GM18858 (cell line): ENCODE results near the gene DDTL.
"Not testable (repeated sequence)": the region's sequence is repeated elsewhere in the genome, so short reads cannot be mapped to it uniquely, and the experiment has no call there.

Source experiments
- ATAC-seq: cut with Tn5 transposase; IDR thresholded peaks from one replicate; pipeline ENCODE4 v1.9.1; 2021; ENCODE audit not compliant: unreplicated experiment

The DDTL gene

DNA sequence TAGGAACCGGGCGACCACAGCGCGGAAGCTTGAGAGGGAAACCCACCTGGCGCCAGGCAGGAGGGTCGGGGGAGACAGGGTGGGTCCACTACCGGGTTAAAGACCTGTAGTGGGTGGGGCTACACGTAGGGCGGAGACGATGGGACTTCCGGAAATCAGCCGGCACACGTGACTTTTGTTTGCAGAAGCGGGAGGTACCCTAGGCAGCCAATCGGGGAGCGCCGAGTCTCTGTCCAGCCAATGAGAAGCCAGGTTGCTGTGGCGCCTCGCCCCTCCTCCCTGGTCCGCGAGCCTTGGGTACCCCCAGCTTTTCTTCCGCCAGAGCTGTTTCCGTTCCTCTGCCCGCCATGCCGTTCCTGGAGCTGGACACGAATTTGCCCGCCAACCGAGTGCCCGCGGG is at the start of gene DDTL:
TSS of gene DDTL (plus strand) at position 321 of the 400 bp plus-strand sequence. CDS start at position 348, 27 bp downstream.
- peak; percentile 75 for ATAC-seq

DNA sequence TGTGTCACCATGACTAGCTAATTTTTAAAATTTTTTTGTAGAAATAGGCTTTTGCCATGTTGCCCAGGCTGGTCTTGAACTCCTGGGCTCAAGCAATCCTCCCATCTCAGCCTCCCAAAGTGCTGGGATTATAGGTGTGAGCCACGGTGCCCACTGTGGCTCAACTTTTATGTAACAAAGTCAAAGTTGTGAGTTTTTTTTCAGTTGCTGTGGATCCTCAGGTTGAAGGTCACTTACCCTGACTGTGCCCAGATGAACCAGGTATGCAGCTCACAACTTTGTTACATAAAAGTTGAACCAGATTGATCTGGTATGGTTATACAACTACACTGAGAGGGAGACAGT is 46.4 kb upstream of the DDTL start:
- ATAC-seq = not testable (repeated sequence)

DNA sequence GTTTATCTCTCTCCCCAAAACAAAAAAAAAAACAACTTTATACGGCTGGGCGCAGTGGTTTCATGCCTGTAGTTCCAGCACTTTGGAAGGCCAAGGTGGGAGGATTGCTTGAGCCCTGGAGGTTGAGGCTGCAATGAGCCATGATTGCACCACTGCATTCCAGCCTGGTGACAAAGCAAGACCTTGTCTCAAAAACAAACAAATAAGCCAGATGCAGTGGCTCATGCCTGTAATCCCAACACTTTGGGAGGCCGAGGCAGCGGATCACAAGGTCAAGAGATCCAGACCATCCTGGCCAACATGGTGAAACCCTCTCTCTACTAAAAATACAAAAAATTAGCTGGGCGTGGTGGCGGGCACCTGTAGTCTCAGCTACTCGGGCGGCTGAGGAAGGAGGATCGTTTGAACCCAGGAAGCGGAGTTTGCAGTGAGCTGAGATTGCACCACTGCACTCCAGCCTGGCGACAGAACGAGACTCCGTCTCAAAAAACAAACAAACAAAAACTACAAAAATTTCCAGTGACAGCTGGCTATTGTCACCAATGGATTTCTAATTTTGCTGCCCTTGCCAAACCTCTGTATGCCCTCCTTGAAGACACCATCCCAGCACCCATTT is 45.0 kb upstream of the DDTL start:
- not testable (repeated sequence) for ATAC-seq

DNA sequence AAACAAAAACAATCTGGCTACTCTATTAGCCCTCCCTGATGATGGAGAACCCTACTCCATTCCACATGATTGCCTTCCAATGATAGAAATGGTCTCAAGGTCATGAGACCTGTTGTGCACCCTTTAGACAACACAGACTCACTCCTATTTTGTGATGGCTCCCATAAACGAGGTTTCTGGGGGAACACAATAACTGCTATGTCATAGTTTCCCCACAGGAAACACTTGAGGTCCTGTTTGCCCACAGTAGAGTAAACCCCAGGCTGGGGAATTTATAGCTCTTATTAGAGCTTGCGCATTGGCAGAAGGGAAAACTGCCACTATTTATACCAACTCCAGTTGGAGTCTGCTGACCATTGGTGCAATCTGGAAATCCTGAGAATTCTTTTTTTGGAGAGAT is 43.8 kb upstream of the DDTL start:
- ATAC-seq = no peak

DNA sequence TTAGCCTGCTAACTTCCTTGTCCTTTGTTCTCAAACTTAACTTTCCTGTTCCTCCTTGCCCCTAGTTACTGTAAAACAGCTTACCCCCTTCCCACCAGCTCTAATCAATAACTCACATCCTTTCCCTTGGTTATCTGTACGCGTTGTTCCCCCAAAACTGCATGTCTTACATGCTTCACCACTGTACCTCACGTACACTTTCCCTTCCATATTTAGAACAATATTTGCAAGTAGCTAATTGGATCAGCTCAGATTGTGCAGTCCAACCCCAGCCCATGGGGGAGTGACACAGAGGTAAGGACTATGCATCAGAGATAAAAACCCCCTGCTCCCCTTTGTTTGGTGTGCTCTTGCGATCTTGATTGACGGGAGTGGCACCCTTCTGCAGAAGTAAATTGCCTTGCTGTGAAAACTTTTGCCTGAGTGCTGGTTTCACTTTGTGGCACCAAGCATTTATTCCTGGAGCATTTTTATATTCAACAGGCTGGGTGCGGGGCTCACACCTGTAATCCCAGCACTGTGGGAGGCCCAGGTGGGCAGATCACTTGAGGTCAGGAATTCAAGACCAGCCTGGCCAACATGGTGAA is 41.6 kb upstream of the DDTL start:
- no peak for ATAC-seq

DNA sequence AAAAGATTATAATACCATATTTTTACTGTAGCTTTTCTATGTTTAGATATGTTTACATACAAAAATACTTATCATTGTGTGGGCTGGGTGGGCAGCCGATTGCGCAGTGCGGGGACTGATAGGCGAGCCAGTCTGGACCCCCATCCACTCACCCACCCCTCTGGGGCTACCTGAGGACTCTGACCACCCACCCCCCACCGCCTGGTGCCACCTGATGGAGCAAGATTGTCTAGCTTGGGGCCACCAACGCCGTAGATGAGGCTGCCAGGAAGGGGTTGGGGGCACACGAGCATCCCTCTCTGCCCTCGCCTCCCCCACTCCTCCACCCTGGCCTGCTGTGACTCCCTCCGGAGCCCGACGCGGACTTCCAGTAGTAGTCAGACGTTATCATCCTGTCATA is 40.1 kb upstream of the DDTL start:
- ATAC-seq = no peak

DNA sequence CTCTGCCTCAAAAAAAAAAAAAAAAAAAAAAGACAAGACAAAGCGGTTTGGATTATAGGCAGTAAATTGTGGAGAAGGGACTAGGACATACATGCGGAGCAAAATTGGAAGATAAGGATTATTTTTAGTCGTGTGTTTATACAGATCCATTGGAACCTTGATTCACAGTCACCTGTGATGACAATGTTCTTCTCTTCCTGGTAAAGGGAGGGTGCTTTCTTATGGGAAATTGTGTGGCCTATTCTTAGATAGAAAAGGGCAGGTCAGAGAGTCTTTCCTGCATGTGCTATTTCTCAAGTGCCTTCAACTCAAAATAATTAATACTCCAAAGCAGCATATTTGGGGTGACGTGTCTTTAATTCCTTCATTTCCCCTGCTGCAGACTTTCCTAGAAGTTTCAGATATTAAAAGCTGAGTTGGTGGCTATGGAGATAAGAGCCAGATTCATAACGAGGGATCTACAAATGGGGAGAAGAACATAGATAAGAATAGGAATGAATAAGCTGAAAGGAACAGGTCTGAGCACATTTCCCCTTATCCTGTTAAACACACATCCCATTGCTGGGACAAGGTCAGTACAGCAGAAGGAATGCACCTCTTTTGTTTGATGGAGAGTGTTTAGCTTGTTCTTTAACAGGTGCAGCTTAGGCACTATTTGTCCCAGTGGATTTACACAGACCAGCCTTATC is 28.2 kb upstream of the DDTL start:
- no peak for ATAC-seq

DNA sequence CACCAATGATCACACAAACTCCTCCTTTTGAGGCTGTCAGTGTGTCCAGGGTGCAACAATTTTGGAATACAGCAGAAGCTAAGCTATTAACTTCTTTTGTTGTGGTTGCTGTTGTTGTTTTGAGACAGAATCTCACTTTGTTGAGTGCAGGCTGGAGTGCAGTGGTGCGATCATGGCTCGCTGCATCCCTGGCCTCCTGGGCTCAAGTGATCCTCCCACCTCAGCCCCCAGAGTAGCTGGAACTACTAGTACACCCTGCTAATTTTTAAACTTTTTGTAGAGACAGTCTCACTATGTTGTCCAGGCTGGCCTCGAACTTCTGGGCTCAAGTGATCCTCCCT is 27.7 kb upstream of the DDTL start:
- ATAC-seq = no peak

DNA sequence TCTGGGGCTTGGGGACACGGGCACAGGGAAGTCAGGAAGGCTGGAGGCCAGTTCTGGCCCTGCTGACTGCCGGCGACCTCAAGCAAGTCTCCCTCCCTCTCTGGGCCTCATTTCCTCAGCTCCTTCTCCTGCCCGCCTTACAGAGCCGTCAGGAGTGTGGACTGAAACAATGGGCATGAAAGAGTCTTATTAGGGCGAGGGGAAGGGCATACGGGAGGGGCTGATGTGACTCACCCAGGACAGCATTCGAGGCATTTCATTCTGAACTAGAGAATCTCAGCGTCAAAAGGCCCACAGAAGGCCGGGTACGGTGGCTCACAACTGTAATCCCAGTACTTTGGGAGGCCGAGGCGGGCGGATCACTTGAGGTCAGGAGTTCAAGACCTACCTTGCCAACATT is 26.5 kb upstream of the DDTL start:
- ATAC-seq = not testable (repeated sequence)

DNA sequence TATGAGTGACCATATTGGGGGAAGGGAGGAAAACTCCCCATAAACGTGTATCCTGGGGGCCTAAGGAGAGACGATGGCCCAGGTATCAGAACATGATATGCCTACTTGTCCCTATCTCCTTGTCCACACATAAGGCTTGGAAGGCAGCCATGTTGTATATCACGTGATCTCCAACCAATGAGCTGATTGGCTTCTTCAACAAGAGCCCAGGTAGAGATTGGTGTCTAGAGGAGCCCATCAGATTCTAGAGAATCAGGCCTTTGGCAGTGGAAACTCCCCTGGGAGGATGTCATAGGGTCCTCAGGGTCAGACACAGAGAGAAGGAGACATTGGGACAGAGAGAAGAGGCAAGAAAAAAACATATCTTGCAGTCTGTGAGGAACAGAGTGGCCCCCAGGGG is 19.3 kb upstream of the DDTL start:
- ATAC-seq = not testable (repeated sequence)

DNA sequence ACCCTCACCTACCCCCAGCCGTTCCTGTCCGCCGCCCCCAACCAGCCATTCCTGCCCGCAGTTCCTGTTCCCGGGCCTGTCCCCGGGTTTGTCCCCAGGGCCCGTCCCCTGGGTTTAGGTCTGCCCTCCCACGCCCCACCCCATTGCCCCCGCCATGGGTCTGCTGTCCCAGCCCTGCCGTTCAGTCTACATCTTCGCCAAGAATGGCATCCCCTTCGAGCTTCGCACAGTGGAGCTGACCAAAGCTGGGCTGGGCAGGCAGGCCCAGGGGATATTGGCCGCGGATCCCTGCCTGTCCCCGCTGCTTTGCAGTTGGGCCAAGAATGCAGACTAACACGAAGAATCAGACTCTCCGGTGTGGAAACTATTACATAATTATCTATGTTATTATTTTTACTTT is 16.9 kb upstream of the DDTL start:
- not testable (repeated sequence) for ATAC-seq

DNA sequence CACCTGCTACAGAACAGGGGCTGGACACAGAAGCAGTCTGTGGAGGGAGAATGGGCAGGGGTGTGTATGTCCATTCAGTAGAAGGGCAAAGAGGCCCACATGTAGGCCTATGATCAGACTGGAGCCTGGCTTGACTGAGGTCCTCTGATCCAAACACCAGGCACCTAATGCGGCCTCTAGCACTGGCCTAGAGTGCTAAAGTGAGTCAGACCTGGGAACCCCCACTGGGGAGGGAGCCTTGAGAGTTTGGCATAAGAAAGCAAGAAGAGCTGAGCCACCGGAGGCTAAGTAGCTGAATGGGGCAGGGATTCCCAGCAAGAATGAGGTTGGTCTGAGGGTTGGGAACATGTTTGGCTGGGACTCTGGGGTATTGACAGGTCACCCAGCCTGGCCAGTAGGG is 15.3 kb upstream of the DDTL start:
- not testable (repeated sequence) for ATAC-seq

DNA sequence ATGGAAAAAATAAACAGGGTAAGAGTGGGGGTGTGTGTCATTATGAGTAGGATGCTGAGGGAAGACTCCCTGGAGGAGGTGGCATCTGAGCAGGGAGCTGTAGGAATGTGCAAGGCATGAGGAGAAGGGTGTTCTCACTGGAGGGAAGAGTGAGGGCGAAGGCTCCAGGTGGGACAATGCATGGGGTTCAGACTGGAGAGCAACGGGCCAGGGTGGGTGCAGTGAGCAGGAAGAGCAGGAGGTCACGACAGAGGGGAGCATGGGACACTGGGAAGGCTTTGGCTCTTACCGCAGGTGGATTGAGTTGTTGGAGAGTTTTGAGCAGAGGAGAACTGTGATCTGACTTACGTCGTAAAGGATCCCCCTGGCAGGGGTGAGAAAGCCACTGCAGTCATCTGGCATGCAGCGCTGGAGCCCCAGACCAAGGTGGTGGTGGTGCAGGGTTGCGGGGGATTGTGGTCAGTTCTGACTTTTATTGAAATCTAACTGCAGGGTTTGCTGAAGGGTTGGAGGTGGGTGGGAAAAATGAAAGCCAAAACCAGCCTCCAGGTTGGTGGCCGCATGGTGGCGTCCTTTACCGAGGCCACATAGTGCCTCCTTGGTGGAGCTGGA is 13.8 kb upstream of the DDTL start:
- ATAC-seq = not testable (repeated sequence)

DNA sequence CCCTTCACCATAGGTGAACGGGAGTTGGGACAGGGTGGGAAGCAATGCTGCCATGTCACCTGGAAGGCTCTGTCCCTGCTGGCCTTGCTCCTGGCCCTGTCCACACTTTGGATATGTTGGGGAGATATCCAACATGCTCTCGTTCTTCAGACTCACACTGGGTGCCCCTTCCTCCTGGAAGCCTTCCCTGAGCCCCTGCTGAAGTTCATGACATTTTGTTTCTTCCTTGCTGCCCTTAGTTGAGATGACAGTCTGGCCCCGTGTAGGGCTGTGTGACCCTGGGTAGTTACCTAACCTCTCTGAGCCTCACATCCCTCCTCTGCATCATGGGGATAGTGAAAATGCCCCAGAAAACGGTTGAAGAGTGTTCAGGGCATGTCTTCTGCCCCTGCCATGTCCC is 13.2 kb upstream of the DDTL start:
- ATAC-seq = not testable (repeated sequence)

DNA sequence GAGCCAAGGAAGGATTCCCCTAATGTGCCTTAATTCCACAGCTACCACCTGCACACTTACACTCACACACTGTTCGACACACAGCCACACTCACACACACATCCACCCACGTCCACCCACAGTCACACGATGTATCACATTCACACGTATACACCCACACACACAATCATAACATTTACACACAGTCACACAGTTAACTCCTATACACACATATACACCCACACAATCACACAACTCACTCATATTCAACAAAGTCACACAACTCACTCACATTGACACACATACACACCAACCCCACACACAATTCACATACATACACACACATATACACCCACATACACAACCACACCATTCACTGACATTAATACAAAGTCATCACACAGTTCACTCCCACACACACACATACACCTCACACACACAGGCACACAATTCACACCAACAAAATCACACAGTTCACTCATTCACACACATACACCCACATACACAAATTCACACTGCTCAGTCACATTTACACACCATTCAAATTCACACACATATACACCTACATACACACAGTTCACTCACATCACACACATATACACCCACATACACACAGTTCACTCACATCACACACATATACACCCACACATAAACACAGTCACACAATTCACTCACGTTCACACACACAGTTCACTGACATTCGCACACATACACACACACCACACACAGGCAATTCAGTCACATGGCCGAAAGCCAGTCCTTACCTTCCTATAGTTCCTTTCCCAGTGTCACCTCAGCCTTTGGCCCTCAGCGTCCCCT is 12.3 kb upstream of the DDTL start:
- not testable (repeated sequence) for ATAC-seq

DNA sequence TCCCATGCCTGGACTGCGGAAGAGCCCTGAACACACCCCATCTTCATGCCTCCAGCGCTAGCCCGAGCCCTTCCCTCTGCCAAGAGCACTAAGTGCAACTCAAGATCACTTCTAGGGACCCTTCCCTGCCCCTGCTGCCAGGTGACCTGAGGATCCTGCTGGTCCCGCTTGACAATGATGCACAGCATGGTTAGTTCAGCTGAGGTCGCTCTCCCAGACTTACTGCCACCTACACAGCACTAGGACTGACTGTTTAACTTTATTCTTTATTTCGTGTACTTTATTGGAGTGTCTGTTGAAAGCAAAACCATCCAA is 11.7 kb upstream of the DDTL start:
- not testable (repeated sequence) for ATAC-seq

DNA sequence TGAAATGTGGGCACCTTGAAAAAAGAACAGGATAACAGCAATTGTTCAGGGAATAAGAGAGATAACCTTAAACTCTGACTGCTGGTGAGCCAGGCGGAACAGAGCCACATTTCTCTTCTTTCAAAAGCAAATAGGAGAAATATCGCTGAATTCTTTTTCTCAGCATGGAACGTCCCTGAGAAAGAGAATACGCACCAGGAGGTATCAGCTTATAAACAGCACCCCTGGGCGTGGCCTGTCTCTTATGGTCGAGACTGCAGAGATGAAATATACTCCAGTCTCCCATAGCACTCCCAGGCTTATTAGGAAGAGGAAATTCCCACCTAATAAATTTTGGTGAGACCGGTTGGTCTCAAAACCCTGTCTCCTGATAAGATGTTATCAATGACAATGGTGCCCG is 10.8 kb upstream of the DDTL start:
- not testable (repeated sequence) for ATAC-seq

DNA sequence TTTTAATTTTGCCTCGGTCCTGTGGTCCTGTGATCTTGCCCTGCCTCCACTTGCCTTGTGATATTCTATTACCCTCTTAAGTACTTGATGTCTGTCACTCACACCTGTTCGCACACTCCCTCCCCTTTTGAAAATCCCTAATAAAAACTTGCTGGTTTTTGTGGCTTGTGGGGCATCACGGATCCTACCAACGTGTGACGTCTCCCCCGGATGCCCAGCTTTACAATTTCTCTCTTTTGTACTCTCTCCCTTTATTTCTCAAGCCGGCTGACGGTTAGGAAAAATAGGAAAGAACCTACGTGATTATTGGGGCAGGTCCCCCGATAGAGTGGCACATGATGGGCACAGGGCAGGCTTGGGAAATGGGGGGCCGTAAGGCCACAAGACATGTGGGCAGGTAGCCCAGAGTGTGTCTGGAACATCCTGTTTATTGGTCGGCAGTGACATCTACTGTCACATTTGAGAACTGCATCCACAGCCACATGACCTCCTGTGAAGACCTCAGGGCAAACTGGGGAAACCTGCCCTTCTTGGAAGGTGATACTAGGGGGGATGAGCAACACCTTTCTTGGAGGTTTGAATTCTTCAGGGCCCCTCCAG is 10.3 kb upstream of the DDTL start:
- ATAC-seq = not testable (repeated sequence)

DNA sequence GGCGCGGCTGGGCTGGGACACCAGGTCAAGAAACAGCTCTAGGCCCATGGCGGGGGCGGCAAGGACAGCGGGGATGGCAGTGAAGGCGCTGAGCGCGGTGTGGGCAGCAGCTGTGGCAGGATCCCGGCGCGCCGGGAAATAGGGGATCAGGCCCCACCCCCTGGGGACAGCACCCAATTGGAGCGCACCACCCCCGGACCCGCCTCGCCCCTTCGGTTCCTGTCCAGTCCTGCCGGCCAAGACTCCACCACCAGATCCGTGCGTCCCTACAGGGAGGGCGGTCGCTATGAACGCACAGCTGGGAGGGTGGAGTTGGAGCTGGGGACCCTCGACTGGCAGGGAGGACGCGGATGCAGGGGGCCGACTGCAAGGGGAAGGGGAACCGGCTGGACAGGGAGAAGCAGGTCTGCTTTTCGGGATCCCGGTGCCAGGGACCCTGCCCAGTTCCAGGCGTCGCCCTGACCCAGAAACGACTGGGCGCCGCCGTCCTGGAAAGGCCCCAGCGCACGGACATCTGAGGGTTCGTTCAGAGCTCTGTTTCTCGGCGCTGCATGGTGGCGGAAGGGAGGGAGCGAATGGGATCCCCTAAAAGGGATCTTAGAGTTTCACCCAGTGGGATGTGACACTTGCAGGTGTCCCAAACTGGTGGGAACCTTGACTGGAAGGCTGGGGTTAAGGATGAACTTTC is 5.5 kb upstream of the DDTL start, which contains the start of gene GSTT2B:
TSS of gene GSTT2B (minus strand) at position 112 of the 688 bp plus-strand sequence. CDS start at position 48, 64 bp downstream.
- not testable (repeated sequence) for ATAC-seq

DNA sequence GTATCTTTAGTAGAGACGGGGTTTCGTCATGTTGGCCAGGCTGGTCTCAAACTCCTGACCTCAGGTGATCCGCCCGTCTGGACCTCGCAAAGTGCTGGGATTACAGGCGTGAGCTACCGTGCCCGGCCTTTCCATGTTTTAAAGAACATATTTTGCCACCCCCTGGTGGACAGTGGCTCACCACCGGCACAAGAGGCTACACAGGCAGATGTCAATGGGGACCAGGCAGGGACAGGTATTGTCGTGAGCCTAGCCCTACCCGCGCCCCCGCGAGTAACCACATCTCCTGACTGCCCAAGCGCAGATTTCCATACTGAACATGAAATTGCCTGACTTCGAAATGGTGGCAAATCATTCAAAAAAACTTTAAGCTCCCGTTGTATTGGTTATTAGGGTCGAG is 594 bp upstream of the DDTL start:
- ATAC-seq = not testable (repeated sequence)
